CD4-positive, alpha-beta T cell (primary cell): Measurements from ENCODE around the gene TACC3. TPM values are rescaled to one million over a fixed set of nuclear protein-coding genes. Genes with fewer than 3 reads are reported as not detected.
A peak's percentile ranks its signal among the peaks of the same experiment; 100 is the strongest.

ENCODE experiments used
- ATAC-seq: fragments of 200-7000 bp; cut with Tn5 transposase; one replicate; pipeline ENCODE4 v1.10.0; 2022; ENCODE audit warnings: mild to moderate bottlenecking; ENCODE audit not compliant: poor library complexity
- CTCF ChIA-PET: fragments of 350-600 bp; sonication (Branson Sonifier 250); formaldehyde crosslinking; loops from one replicate; lab custom pipeline; 2021; ENCODE audit warnings: antibody characterized with exemption, inconsistent platforms; lab: Charles Lee
- POLR2A ChIA-PET: fragments of 350-600 bp; sonication (Branson Sonifier 250); formaldehyde crosslinking; loops from one replicate; lab custom pipeline; 2021; ENCODE audit warnings: antibody characterized with exemption, inconsistent platforms; lab: Charles Lee
- DNase-seq, 14 experiments: peaks; one replicate each; pipeline ENCODE4 v3.0.0-alpha.2; 2013 to 2020; ENCODE audit warnings: mixed read lengths in 2 of 14
- H3K27ac ChIP-seq, 2 donors: one replicate each; pipeline versions ENCODE4 v1.5.1 to v1.7.0; 2013; ENCODE audit warnings: low read length in 2 of 2, low read depth in 1 of 2, mild to moderate bottlenecking in 1 of 2
- H3K27me3 ChIP-seq, 2 experiments: 1 replicate in 1 of 2; 2 replicates in 1 of 2; pipeline versions ENCODE4 v1.6.1 to v1.7.0; 2013; ENCODE audit warnings: low read length in 2 of 2, control low read depth in 1 of 2, mild to moderate bottlenecking in 1 of 2, moderate library complexity in 1 of 2; ENCODE audit not compliant: insufficient read depth in 2 of 2, control insufficient read depth in 1 of 2
- H3K36me3 ChIP-seq: one replicate; pipeline ENCODE4 v1.6.1; 2013; ENCODE audit warnings: low read length, control low read depth; ENCODE audit not compliant: insufficient read depth
- H3K4me1 ChIP-seq: one replicate; pipeline ENCODE4 v1.6.1; 2013; ENCODE audit warnings: low read length, control low read depth; ENCODE audit not compliant: insufficient read depth
- H3K4me3 ChIP-seq: one replicate; pipeline ENCODE4 v1.5.1; 2013; ENCODE audit warnings: mild to moderate bottlenecking, low read length, moderate library complexity
- H3K9me3 ChIP-seq, 2 experiments: 1 replicate in 1 of 2; 2 replicates in 1 of 2; pipeline versions ENCODE4 v1.6.1 to v1.7.0; 2013; ENCODE audit warnings: low read length in 2 of 2, mild to moderate bottlenecking in 2 of 2, control low read depth in 1 of 2, moderate library complexity in 1 of 2; ENCODE audit not compliant: control insufficient read depth in 1 of 2, insufficient read depth in 1 of 2
- H3K27ac Mint-ChIP-seq: one replicate; pipeline ENCODE4 v1.8.0; 2020; ENCODE audit warnings: mixed read lengths
- H3K27me3 Mint-ChIP-seq: one replicate; pipeline ENCODE4 v1.8.0; 2021; ENCODE audit warnings: mixed read lengths
- H3K36me3 Mint-ChIP-seq: one replicate; pipeline ENCODE4 v1.8.0; 2021; ENCODE audit warnings: low read depth, mixed read lengths
- H3K4me1 Mint-ChIP-seq: one replicate; pipeline ENCODE4 v1.8.0; 2021; ENCODE audit warnings: low read depth, mixed read lengths
- H3K4me3 Mint-ChIP-seq: one replicate; pipeline ENCODE4 v1.8.0; 2020; ENCODE audit warnings: mild to moderate bottlenecking, mixed read lengths
- H3K9me3 Mint-ChIP-seq: one replicate; pipeline ENCODE4 v1.8.0; 2020; ENCODE audit warnings: mixed read lengths
- intact Hi-C, 2 experiments: fragments of 100-400 bp; cut with DNase I in 1 of 2; cut with micrococcal nuclease in 1 of 2; formaldehyde crosslinking; loops; one replicate each; pipeline versions ENCODE4 v1.15.1 to v1.9.0; 2023 to 2025; cut with DNase I, micrococcal nuclease
- total RNA-seq, 174 experiments: library from RNA in 2 of 174; stranded (reverse) in 2 of 174; gene quantifications; one replicate each; pipeline ENCODE4 v1.2.3 and lab custom pipeline; 2021 to 2026
- TF ChIP-seq, protein P1 (sequence below): fragments of 200-600 bp; IDR thresholded peaks from one replicate; pipeline ENCODE4 v1.8.0; 2022; ENCODE audit warnings: antibody characterized with exemption, mild to moderate bottlenecking

Gene TACC3
- total RNA-seq, 2 experiments from 2014 or later, result 123 TPM

DNA sequence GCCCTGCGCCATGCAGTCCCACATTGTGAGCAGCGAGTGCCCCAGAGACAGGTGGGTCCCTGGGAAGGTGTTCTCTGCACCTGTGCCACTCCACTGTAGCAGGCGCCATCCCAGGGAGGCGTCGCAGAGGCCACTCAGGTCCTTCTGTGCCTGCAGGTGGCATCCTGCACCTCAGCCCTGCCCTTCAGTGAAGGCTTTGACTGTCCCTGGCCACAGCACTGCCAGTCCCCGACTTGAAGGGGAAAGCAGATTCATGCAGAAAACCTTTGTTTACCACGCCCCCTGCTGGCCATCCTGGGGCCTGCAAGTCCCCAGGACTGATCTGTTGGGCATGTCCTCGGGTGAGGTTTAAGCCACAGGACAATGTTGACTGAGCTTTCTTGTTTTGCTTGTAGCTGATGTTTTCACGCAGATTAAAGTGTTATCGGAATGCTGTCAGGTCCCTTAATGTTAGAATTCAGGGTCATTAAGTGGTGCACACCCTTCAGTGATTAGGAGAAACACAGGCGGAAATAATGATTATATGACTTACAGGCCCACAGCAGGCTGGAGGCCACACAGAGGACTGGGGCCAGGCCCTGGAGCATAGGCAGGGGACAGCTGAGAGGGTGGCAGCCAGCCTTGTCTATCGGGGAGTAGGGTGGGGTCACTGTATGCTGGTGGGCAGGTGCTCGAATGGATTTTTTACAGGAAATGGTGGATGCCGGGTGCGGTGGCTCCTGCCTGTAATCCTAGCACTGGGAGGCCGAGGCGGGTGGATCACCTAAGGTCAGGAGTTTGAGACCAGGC lies 5.0 kb downstream of the TACC3 start:
- no peak overlapping the region for H3K27ac ChIP-seq
- Mint-ChIP-seq H3K4me1 (peaks cover 57% of the 10 kb centered on the region), H3K9me3 (no peaks in the 10 kb centered on the region), H3K4me3 (peak overlapping the region; percentile 31), H3K27ac (peak overlapping the region; percentile 63), H3K36me3 (peaks cover 70% of the 10 kb centered on the region), H3K27me3 (no peaks in the 10 kb centered on the region)
- DNase-seq (peak; percentile 84 to 96 (median 90)), ATAC-seq (peak; percentile 37)
- H3K27me3 ChIP-seq, result no peaks in the 10 kb centered on the region
- CTCF ChIA-PET, result interaction anchor here (1.4 to 7.0 kb wide), 3 partner anchors 14 to 43 kb away, joined by 3 to 84 read pairs (median 7); partner anchors contain the start of gene SLBP
- H3K4me1 ChIP-seq, result peaks cover 95% of the 10 kb centered on the region
- H3K4me3 ChIP-seq, result no peak overlapping the region
- POLR2A ChIA-PET, result interaction anchor here (2.4 to 12.1 kb wide), 2 partner anchors 14 to 35 kb away, joined by 11 to 128 read pairs; partner anchors contain the start of gene SLBP
- peaks cover 52% of the 10 kb centered on the region for H3K36me3 ChIP-seq
- no peaks in the 10 kb centered on the region for H3K9me3 ChIP-seq
- TF ChIP-seq, protein P1, sequence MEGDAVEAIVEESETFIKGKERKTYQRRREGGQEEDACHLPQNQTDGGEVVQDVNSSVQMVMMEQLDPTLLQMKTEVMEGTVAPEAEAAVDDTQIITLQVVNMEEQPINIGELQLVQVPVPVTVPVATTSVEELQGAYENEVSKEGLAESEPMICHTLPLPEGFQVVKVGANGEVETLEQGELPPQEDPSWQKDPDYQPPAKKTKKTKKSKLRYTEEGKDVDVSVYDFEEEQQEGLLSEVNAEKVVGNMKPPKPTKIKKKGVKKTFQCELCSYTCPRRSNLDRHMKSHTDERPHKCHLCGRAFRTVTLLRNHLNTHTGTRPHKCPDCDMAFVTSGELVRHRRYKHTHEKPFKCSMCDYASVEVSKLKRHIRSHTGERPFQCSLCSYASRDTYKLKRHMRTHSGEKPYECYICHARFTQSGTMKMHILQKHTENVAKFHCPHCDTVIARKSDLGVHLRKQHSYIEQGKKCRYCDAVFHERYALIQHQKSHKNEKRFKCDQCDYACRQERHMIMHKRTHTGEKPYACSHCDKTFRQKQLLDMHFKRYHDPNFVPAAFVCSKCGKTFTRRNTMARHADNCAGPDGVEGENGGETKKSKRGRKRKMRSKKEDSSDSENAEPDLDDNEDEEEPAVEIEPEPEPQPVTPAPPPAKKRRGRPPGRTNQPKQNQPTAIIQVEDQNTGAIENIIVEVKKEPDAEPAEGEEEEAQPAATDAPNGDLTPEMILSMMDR, result peak; percentile 96
- intact Hi-C loops, result loop anchor here (1.0 to 10.0 kb wide), 3 partner anchors 16 to 1348 kb away; partner anchors contain the start of genes HTT (in 1 of the 2) and HTT-AS (in 1 of the 2)

DNA sequence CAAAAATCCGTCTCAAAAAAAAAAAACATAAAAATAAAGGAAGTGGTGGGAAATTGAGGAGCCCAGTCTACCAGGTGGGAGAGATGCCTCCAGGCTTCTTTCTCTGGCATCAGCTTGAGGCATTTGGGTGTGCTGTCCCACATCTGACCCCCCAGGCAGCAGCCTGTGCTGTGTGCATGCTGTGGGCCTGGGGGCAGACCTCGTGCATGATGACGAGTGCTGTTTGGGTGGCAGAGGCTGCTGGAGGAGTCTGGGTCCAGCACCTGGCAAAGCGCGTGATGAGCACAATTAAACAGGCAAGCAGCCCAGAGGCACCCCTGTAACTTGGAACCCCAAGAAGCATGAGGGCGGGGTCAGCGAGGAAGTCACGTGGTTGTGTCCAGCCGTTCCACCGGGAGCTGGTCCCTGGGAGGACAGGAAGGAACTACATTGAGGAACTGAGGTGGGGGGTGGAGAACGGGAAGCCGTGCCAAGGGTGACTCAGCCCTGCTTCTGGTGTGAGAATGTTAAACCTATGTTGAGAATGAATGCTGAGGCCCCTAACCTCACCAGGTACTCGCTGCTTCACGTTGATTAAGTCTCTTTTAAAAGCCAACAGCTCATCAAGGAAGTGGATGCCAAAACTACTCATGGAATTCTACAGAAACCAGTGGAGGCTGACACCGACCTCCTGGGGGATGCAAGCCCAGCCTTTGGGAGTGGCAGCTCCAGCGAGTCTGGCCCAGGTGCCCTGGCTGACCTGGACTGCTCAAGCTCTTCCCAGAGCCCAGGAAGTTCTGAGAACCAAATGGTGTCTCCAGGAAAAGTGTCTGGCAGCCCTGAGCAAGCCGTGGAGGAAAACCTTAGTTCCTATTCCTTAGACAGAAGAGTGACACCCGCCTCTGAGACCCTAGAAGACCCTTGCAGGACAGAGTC lies 6.1 kb downstream of the TACC3 start:
- no peaks in the 10 kb centered on the region for H3K9me3 Mint-ChIP-seq
- TF ChIP-seq, protein P1, result no peak
- intact Hi-C loops, result loop anchor here in 1 of 2 experiments (2.0 to 10.0 kb wide), 2 partner anchors 17 to 1347 kb away; partner anchors contain the start of genes HTT and HTT-AS
- DNase-seq (peak in 2 of 14 experiments; percentile 49 to 51), ATAC-seq (no peak)
- H3K27me3 Mint-ChIP-seq, result no peaks in the 10 kb centered on the region
- H3K27ac ChIP-seq, result no peak overlapping the region
- H3K9me3 ChIP-seq, result no peaks in the 10 kb centered on the region
- H3K36me3 ChIP-seq, result peaks cover 61% of the 10 kb centered on the region
- no peak overlapping the region for H3K27ac Mint-ChIP-seq
- peaks cover 86% of the 10 kb centered on the region for H3K4me1 ChIP-seq
- no peak overlapping the region for H3K4me3 ChIP-seq
- H3K4me3 Mint-ChIP-seq, result no peak overlapping the region
- peaks cover 76% of the 10 kb centered on the region for H3K36me3 Mint-ChIP-seq
- CTCF ChIA-PET, result interaction anchor here (0.9 to 7.0 kb wide), 4 partner anchors 15 to 44 kb away, joined by 3 to 84 read pairs (median 5); partner anchors contain the start of gene SLBP
- H3K27me3 ChIP-seq, result no peaks in the 10 kb centered on the region
- POLR2A ChIA-PET, result interaction anchor here (2.4 to 12.1 kb wide), 2 partner anchors 15 to 36 kb away, joined by 11 to 128 read pairs; partner anchors contain the start of gene SLBP
- peaks cover 50% of the 10 kb centered on the region for H3K4me1 Mint-ChIP-seq
